ENCODE data around the gene ZDHHC16.
"Not testable (repeated sequence)": the region's sequence is repeated elsewhere in the genome, so short reads cannot be mapped to it uniquely, and the experiment has no call there.

The ZDHHC16 gene

GRCh38 chr10:97400665-97401454, 45.1 kb upstream of the ZDHHC16 start, which contains the start of gene RRP12 (continued):
- no peak for TF ChIP-seq POU6F1 (CRISPR knock-in tag; IDR thresholded peaks at IDR 0.05; ENCODE audit: borderline replicate concordance, low read depth)
- no peak for TF ChIP-seq PATZ1 (CRISPR knock-in tag; IDR thresholded peaks at IDR 0.05; ENCODE audit: borderline replicate concordance)
- TF ChIP-seq, protein P1, sequence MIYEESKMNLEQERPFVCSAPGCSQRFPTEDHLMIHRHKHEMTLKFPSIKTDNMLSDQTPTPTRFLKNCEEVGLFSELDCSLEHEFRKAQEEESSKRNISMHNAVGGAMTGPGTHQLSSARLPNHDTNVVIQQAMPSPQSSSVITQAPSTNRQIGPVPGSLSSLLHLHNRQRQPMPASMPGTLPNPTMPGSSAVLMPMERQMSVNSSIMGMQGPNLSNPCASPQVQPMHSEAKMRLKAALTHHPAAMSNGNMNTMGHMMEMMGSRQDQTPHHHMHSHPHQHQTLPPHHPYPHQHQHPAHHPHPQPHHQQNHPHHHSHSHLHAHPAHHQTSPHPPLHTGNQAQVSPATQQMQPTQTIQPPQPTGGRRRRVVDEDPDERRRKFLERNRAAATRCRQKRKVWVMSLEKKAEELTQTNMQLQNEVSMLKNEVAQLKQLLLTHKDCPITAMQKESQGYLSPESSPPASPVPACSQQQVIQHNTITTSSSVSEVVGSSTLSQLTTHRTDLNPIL (CRISPR knock-in tag; IDR thresholded peaks at IDR 0.05; ENCODE audit: low read depth): no peak
- TF ChIP-seq OSR1 (CRISPR knock-in tag; IDR thresholded peaks at IDR 0.05): no peak
- TF ChIP-seq GLIS3 (CRISPR knock-in tag; IDR thresholded peaks at IDR 0.05): no peak
- TF ChIP-seq ISL1 (CRISPR knock-in tag; IDR thresholded peaks at IDR 0.05): no peak

- TF ChIP-seq CSDC2 (CRISPR knock-in tag; IDR thresholded peaks at IDR 0.05) (no peak), OSR1 (CRISPR knock-in tag; IDR thresholded peaks at IDR 0.05) (no peak), PPARA (CRISPR knock-in tag; IDR thresholded peaks at IDR 0.05; ENCODE audit: borderline replicate concordance) (no peak), POU6F1 (CRISPR knock-in tag; IDR thresholded peaks at IDR 0.05; ENCODE audit: borderline replicate concordance, low read depth) (no peak), ZC3H10 (CRISPR knock-in tag; IDR thresholded peaks at IDR 0.05) (no peak)
- ATAC-seq: no peak
Observed at GRCh38 chr10:97401455-97401919, 44.5 kb upstream of the ZDHHC16 start.

DNA sequence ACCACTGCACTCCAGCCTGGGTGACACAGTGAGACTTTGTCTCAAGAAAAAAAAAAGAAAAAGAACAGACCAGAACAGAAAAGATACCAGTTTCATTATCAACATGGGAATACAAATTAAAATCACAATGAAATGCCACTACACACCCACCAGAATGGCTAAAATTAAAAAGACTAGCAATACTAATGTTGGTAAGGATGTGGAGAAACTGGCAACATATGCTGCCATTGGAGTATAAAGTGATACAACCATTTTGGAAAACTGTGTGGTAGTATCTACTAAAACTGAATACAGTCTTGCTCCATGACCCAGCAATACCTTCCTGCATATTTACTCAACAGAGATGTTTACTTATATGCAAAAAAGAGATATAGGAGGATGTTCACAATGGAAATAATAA, 41.9 kb upstream of the ZDHHC16 start:
- no peak for ATAC-seq

GRCh38 chr10:97406064-97406463, 39.9 kb upstream of the ZDHHC16 start:
- no peak for ATAC-seq
- TF ChIP-seq CSDC2 (CRISPR knock-in tag; IDR thresholded peaks at IDR 0.05) (no peak), BACH2 (CRISPR knock-in tag; IDR thresholded peaks at IDR 0.05; ENCODE audit: borderline replicate concordance) (no peak), OSR1 (CRISPR knock-in tag; IDR thresholded peaks at IDR 0.05) (no peak), PATZ1 (CRISPR knock-in tag; IDR thresholded peaks at IDR 0.05; ENCODE audit: borderline replicate concordance) (no peak), ISL1 (CRISPR knock-in tag; IDR thresholded peaks at IDR 0.05) (no peak), RARB (CRISPR knock-in tag; IDR thresholded peaks at IDR 0.05) (no peak), ZNF565 (CRISPR knock-in tag; conservative IDR thresholded peaks at IDR 0.05; ENCODE audit: low read depth) (no peak), SNAI2 (CRISPR knock-in tag; IDR thresholded peaks at IDR 0.05) (no peak), ZNF8 (CRISPR knock-in tag; IDR thresholded peaks at IDR 0.05) (no peak), PPARA (CRISPR knock-in tag; IDR thresholded peaks at IDR 0.05; ENCODE audit: borderline replicate concordance) (no peak), TCF4 (CRISPR knock-in tag; IDR thresholded peaks at IDR 0.05; ENCODE audit: borderline replicate concordance) (no peak), ZFP3 (CRISPR knock-in tag; IDR thresholded peaks at IDR 0.05) (no peak), ZFP30 (CRISPR knock-in tag; IDR thresholded peaks at IDR 0.05) (no peak), ARNTL (CRISPR knock-in tag; IDR thresholded peaks at IDR 0.05; ENCODE audit: borderline replicate concordance, low read depth) (no peak), ZNF70 (CRISPR knock-in tag; IDR thresholded peaks at IDR 0.05) (no peak)
- TF ChIP-seq, protein P1 (CRISPR knock-in tag; IDR thresholded peaks at IDR 0.05; ENCODE audit: low read depth): no peak

More for the DNA sequence above, 41.9 kb upstream of the ZDHHC16 start:
- TF ChIP-seq OSR1 (CRISPR knock-in tag; IDR thresholded peaks at IDR 0.05) (no peak), BACH2 (CRISPR knock-in tag; IDR thresholded peaks at IDR 0.05; ENCODE audit: borderline replicate concordance) (no peak), SNAI2 (CRISPR knock-in tag; IDR thresholded peaks at IDR 0.05) (no peak), ZNF8 (CRISPR knock-in tag; IDR thresholded peaks at IDR 0.05) (no peak), ZC3H10 (CRISPR knock-in tag; IDR thresholded peaks at IDR 0.05) (no peak), TOX (CRISPR knock-in tag; IDR thresholded peaks at IDR 0.05; ENCODE audit: borderline replicate concordance) (no peak), ISL1 (CRISPR knock-in tag; IDR thresholded peaks at IDR 0.05) (no peak), ZNF70 (CRISPR knock-in tag; IDR thresholded peaks at IDR 0.05) (no peak)

DNA sequence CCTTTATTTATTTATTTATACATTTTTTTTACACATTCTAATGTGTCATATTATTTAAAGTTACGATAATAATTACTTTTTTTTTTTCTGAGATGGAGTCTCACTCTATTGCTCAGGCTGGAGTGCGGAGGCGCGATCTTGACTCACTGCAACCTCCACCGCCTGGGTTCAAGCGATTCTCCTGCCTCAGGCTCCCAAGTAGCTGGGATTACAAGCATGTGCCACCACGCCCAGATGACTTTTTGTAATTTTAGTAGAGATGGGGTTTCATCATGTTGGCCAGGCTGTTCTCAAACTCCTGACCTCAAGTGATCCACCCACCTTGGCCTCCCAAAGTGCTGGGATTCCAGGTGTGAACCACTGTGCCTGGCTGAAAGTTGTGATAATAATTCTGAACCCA, 39.5 kb upstream of the ZDHHC16 start:
- not testable (repeated sequence) for ATAC-seq
